NCI-H226 (cell line): Measurements from ENCODE around the gene ICOS.

ENCODE experiments used
- DNase-seq: peaks from one replicate; pipeline ENCODE4 v3.0.0-alpha.2; 2015

The ICOS gene

GRCh38 chr2:203936535-203936934, at the start of gene ICOS:
Gene ICOS, plus strand, starts transcription at chr2:203936763. Its CDS starts 52 bp downstream, at chr2:203936815.
- no peak for DNase-seq

DNA sequence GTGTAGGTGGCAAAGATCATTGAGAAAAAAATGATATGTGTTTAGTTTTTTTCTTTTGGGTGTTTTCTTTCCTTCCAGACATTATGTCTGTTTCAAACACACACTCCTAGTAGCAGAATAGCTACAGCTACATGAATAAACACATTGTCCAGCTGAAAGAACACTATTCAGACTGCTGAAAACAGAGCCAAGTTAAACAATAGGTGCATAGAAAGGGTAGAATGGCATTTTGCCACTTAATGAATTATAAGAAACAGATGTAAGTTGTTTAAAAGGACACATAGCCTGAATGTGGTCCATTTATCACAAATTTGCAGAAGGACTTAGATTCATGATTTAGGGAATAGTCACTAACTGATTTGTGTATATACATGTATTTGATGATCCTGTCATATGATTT, 48.9 kb upstream of the ICOS start:
- no peak for DNase-seq

GRCh38 chr2:203889542-203889941, 47.0 kb upstream of the ICOS start:
- DNase-seq, result no peak

- DNase-seq, result no peak
Observed at GRCh38 chr2:203889944-203890343, 46.6 kb upstream of the ICOS start.

- DNase-seq, result no peak
Observed at GRCh38 chr2:203890733-203891132, 45.8 kb upstream of the ICOS start.

DNA sequence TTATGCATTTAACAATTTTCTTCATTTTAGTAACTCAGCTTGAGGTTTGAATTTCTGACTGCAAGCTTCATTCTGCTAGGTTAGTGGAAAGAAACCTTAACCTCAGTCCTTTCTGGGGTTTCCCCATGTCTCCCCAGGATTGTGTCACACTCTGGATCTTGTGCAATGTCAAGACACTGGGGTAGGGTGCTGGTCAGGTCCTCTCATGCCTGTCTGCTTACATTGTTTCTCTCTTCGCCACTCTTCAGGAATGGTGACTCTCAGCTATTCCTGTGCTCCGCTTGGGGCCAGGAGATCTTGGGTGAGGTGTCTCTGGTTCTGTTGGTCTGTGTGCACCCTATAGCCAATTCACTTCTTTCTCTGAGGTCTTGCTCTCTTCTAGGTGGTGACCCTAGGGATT, 45.1 kb upstream of the ICOS start:
- no peak for DNase-seq

DNA sequence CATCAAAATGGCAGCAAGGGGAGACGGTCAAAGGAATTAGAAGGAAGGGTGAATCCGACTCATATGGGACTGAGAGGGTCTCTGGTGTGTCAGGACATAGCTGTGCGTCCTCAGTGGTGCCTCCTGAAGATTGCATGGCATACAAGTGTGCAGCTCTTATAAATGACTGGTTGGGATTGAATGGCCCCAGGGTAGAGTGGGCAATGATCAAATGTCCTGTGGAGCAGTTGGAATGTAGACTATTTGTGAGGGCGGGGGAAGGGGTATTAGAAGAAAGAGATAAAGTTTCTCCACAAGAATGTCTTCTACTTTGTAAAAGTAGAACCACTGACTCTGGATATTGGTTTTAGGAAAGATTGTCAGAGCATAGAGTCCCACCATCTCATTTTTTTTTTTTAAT, 44.4 kb upstream of the ICOS start:
- DNase-seq, result no peak

DNA sequence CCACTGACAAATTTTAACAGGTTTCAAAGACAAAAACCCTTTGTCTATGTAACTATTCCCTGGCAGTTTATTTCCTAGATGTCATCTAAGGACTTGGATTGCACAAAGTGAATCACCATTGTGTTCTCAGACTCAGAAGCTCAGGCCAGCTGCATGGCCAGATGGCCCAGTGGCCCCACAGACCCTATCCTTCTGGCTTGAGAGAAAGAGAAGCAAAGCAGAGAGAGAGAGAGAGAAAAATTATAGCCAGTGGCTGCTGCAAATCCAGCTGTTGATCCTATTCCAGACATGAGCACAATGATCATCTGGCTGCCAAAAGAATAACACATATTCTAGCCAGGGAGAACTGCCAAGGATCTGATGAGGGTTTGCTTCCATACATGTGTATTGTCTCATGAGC, 43.2 kb upstream of the ICOS start:
- DNase-seq, result no peak

DNA sequence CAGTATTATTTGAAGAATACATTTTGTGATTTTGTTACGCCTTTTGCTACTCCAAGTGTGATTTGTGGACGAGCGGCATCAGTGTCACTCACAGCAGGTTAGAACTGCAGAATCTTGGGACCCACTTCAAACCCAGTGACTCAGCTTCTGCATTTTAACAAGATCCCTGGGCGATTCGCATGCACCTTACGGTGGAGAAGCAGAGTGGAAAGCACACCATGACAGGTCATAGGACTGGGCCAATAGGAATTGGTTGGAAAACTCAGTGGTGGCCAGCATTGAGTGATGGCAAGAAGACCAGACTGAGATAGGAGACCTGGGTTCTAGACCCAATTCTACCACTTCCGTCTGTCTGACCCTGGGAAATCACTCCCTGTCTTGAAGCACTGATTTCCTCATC, 42.7 kb upstream of the ICOS start:
- DNase-seq, result no peak

- DNase-seq, result no peak
Observed at GRCh38 chr2:203894262-203894661, 42.3 kb upstream of the ICOS start.

GRCh38 chr2:203897544-203897943, 39.0 kb upstream of the ICOS start:
- DNase-seq, result no peak

DNA sequence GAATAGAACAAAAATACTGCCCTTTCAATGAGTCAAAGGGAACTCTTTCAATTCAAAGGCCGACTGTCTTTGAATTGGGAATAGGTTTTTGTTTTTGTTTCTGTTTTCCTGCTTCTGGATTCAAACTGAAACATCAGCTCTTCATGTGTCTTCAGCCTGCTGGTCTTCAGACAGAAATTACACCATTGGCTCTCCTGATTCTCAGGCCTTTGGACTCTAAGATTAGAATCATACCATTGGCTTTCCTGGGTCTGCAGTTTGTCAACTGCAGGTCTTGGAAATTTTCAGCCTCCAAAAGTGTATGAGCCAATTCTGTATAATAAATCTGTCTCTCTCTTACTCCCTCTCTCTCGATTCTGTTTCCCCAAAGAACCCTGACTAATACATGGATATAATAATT, 37.9 kb upstream of the ICOS start:
- no peak for DNase-seq

DNA sequence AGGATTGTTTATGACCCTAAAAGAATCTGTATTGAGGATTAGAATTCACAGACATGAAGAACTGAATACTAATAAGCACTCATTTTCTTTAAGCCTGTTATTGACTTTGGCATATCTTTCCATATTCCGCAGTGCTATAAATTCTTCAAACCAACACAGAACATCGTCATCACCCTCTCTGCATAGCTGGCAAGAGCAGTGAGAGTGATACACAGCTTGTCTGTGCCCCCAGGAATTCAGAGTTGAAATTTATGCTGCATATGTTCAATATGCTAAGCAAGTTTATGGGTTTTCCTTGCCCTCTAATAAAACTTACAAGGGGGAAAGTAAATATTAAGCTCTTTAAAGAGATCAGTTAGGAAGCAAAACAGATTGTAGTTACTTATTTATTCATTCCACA, 36.3 kb upstream of the ICOS start:
- DNase-seq, result no peak

- DNase-seq, result no peak
Observed at GRCh38 chr2:203904022-203904421, 32.5 kb upstream of the ICOS start.

DNA sequence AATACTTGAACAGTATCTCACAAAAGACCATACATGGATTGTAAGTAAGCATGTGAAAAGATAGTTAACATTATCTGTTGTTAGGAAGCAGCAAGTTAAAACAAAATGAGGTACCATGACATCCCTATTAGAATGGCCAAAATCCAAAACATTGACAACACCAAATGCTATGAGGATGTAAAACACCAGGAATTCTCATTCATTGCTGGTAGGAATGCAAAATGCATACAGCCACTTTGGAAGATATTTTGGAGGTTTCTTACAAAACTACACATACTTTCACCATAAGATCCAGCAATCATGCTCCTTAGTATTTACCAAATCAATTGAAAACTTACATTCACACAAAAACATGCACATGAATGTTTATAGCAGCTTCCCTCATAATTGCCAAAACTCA, 30.9 kb upstream of the ICOS start:
- no peak for DNase-seq

GRCh38 chr2:203908066-203908796, 28.3 kb upstream of the ICOS start:
- DNase-seq, result no peak

- DNase-seq, result no peak
Observed at GRCh38 chr2:203908797-203909185, 27.8 kb upstream of the ICOS start.

GRCh38 chr2:203909261-203909967, 27.1 kb upstream of the ICOS start:
- no peak for DNase-seq

DNA sequence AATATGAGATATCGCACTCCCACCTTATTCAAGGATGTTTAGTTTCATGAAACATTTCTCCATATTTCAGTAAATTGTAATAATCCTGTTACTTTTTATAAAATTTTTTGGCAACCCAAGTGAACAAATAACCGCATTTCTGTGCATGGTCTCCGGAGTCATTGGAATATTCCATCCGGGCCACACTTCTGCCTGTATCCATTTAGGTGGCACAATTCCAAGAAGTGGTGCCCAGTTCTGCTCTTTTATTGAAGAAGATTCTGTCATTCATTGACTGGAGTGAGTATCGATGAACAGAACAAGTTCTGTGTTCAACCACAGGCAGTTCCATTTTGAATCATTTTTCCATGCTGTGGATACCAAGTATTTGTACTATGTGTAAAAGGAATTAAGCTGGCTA, 26.6 kb upstream of the ICOS start:
- DNase-seq, result no peak

GRCh38 chr2:203913947-203914346, 22.6 kb upstream of the ICOS start:
- DNase-seq, result no peak

- no peak for DNase-seq
Observed at GRCh38 chr2:203914546-203915182, 21.9 kb upstream of the ICOS start.

DNA sequence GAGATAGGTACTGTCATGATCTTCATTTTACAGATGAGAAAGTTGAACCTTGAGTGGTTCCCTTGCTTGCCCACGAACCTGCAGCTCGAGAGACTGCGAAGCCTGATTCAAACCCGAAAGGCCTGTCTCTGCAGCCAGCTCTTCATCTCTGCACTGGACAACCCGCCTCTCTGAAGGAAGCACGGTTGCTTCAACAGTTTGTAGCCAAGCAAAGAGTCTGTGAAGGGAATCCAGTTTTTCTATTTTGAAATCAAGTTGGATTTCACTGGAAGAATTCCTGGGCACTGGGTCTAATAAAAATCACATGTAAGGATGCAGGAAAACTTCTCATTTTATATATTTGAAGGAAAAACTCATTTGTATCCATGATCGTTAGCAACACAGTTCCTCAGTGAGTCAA, 21.3 kb upstream of the ICOS start:
- DNase-seq, result no peak

DNA sequence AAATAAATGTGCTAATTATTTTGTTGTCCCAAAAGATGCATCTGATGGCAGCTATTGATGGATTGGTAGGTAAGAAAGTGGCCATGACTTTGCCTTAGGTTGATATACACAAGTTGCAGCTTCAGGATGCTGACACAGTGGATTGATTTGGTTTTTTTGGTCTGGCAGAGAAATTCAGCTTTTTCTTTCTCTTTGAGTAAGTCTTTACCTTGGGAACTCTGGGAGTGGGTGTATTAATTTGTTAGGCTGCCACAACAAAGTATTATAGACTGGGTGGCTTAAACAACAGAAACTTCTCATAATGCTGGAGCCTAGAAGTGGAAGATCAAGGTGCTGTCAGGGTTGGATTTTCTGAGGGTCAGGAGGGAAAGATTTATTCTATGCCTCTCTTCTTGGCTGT, 19.8 kb upstream of the ICOS start:
- no peak for DNase-seq

GRCh38 chr2:203918264-203918663, 18.3 kb upstream of the ICOS start:
- no peak for DNase-seq
